ENCODE data around the gene SNX1. TPM values are rescaled to one million over a fixed set of nuclear protein-coding genes. Genes with fewer than 3 reads are reported as not detected.

SNX1 gene
- total RNA-seq, 1 donor from 2014 or later: 87.7 TPM

DNA sequence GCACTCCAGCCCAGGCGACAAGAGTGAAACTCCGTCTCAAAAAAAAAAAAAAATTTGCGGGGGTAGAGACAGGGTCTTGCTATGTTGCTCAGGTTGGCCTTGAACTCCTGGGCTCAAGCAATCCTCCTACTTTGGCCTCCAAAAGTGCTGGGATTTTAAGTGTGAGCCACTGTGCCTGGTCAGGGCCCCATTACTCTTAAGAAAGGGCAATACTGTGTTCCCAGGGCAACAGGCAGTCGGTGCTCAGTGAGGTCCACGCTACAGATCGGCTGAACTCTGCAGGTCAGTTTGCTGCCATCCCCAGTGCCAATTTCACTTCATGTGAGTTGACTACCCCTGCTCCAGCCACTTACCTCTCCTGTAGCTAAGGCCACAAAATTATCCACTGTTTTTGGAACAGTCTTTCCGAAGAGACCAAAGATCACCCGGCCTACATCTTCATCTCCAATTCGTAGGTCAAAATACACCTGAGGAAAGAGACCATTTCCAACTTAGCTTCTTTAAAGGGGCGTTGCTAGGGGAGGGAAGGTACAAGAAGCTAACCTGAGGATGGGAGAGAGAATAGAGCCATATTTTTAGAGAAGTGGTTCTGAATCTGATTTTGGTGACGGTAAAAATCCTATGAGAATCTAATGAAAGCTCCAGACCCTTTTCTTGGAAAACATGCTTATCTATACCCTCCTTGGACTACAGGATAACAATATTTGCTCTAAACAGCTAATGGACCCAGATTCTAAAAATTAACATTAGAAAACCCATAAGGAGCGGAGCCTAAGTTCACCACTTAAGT, 66.1 kb downstream of the SNX1 start:
- H3K27ac ChIP-seq (ENCODE audit: low read depth, low read length): peak overlapping the region; percentile 85
- peak overlapping the region; percentile 99 for H3K4me2 ChIP-seq (ENCODE audit: low read length)
- no peaks in the 10 kb centered on the region for H3K9me3 Mint-ChIP-seq (ENCODE audit: unreplicated experiment)

GRCh38 chr15:64162478-64162868, 66.7 kb downstream of the SNX1 start:
- peak overlapping the region; percentile 68 for H2AFZ ChIP-seq (ENCODE audit: low read depth, low read length)
- peak overlapping the region; percentile 85 for H3K27ac ChIP-seq (ENCODE audit: low read depth, low read length)
- Mint-ChIP-seq H3K4me3 (ENCODE audit: unreplicated experiment) (peak overlapping the region; percentile 92), H3K27me3 (ENCODE audit: low read depth, unreplicated experiment) (no peaks in the 10 kb centered on the region), H3K9me3 (ENCODE audit: unreplicated experiment) (no peaks in the 10 kb centered on the region), H3K4me1 (ENCODE audit: low read depth, unreplicated experiment) (peaks cover 36% of the 10 kb centered on the region), H3K36me3 (ENCODE audit: low read depth, unreplicated experiment) (peaks cover 24% of the 10 kb centered on the region), H3K27ac (ENCODE audit: unreplicated experiment) (peak overlapping the region; percentile 91)
- H3K4me3 ChIP-seq (ENCODE audit: insufficient read depth, low read depth, low read length): peak overlapping the region; percentile 87
- FAIRE-seq (no peak), DNase-seq (ENCODE audit: low read depth) (no peak)
- H3K36me3 ChIP-seq (ENCODE audit: insufficient read depth, low read length): peaks cover 28% of the 10 kb centered on the region
- peak overlapping the region; percentile 99 for H3K4me2 ChIP-seq (ENCODE audit: low read length)
- peak overlapping the region; percentile 92 for H3K9ac ChIP-seq (ENCODE audit: low read length)
- no peaks in the 10 kb centered on the region for H3K27me3 ChIP-seq (ENCODE audit: insufficient read depth, low read length)
- H3K4me1 ChIP-seq (ENCODE audit: insufficient read depth, low read length): peaks cover 25% of the 10 kb centered on the region
- TF ChIP-seq EZH2 (IDR thresholded peaks at IDR 0.05; ENCODE audit: insufficient read depth, low read length): no peak
- no peak for TF ChIP-seq CTCF (IDR thresholded peaks at IDR 0.05; ENCODE audit: insufficient read depth, low read depth, low read length)
- H3K79me2 ChIP-seq (ENCODE audit: insufficient read depth, low read length): peaks cover 51% of the 10 kb centered on the region
- H3K9me3 ChIP-seq (ENCODE audit: insufficient read depth, low read depth, low read length): no peaks in the 10 kb centered on the region
- peaks cover 47% of the 10 kb centered on the region for H4K20me1 ChIP-seq (ENCODE audit: insufficient read depth, low read length)

More for the DNA sequence above, 66.1 kb downstream of the SNX1 start:
- peaks cover 25% of the 10 kb centered on the region for H3K4me1 ChIP-seq (ENCODE audit: insufficient read depth, low read length)
- H3K4me3 ChIP-seq (ENCODE audit: insufficient read depth, low read depth, low read length): peak overlapping the region; percentile 87
- no peak for DNase-seq (ENCODE audit: low read depth)
- H3K79me2 ChIP-seq (ENCODE audit: insufficient read depth, low read length): peaks cover 51% of the 10 kb centered on the region
- H3K36me3 ChIP-seq (ENCODE audit: insufficient read depth, low read length): peaks cover 34% of the 10 kb centered on the region
- no peaks in the 10 kb centered on the region for H3K27me3 Mint-ChIP-seq (ENCODE audit: low read depth, unreplicated experiment)
- H3K36me3 Mint-ChIP-seq (ENCODE audit: low read depth, unreplicated experiment): peaks cover 22% of the 10 kb centered on the region
- H3K27me3 ChIP-seq (ENCODE audit: insufficient read depth, low read length): no peaks in the 10 kb centered on the region
- H4K20me1 ChIP-seq (ENCODE audit: insufficient read depth, low read length): peaks cover 53% of the 10 kb centered on the region
- H3K4me3 Mint-ChIP-seq (ENCODE audit: unreplicated experiment): peak overlapping the region; percentile 92
- peaks cover 37% of the 10 kb centered on the region for H3K4me1 Mint-ChIP-seq (ENCODE audit: low read depth, unreplicated experiment)
- no peak for FAIRE-seq
- H3K9ac ChIP-seq (ENCODE audit: low read length): peak overlapping the region; percentile 92
- no peak for TF ChIP-seq CTCF (IDR thresholded peaks at IDR 0.05; ENCODE audit: insufficient read depth, low read depth, low read length)
- no peaks in the 10 kb centered on the region for H3K9me3 ChIP-seq (ENCODE audit: insufficient read depth, low read depth, low read length)
- peak overlapping the region; percentile 91 for H3K27ac Mint-ChIP-seq (ENCODE audit: unreplicated experiment)
- H2AFZ ChIP-seq (ENCODE audit: low read depth, low read length): no peak overlapping the region

Data from astrocyte (in vitro differentiated cells and primary cell).